ENCODE results near the gene CHRND. TPM values are rescaled to one million over a fixed set of nuclear protein-coding genes. Genes with fewer than 3 reads are reported as not detected.

Gene CHRND
- total and polyA plus RNA-seq, 2 experiments from 2014 or later: 0.10 to 0.11 TPM

DNA sequence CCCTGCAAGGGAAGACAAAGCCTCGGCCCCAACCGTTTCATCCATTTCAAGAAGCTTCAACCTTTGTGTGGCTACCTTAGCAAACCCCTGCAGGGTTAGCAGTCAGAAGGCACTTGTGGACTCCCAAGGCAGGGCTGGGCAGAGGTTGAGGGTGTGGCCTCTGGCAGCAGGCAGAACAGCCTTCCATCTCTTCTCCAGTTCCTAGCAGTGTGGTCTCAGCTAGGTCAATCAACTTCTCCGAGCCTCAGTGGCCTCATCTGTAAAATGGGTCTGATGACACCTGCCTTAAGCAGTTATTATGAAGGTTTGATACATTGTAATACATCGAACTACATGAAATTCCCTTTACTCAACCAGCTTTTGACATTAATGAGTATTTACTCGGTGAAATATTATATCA, 12.6 kb upstream of the CHRND start:
- H3K4me3 Mint-ChIP-seq: no peak overlapping the region; the same call in 2 of the 3 replicates
- TF ChIP-seq POLR2AphosphoS5 (IDR thresholded peaks at IDR 0.05; ENCODE audit: low read depth) (no peak), EZH2phosphoT487 (IDR thresholded peaks at IDR 0.05; ENCODE audit: unreplicated experiment) (no peak)
- no peaks in the 10 kb centered on the region for H3K36me3 Mint-ChIP-seq (ENCODE audit: low read depth)
- no peaks in the 10 kb centered on the region; the same call in 2 of the 3 replicates for H3K9me3 Mint-ChIP-seq
- no peak overlapping the region for H3K4me2 ChIP-seq
- no peak overlapping the region for H3K27ac ChIP-seq (ENCODE audit: low read depth)
- no peaks in the 10 kb centered on the region for H3K4me1 ChIP-seq (ENCODE audit: insufficient read depth)
- H3F3A ChIP-seq (replicated peaks; ENCODE audit: low read depth): 0 out of 2 replicates have a peak, but pooled peaks cover 2% of the 10 kb centered on the region
- H3K36me3 ChIP-seq (ENCODE audit: insufficient read depth): no peaks in the 10 kb centered on the region
- peaks cover 4% of the 10 kb centered on the region for H3K4me1 Mint-ChIP-seq
- no peaks in the 10 kb centered on the region for H3K9me2 ChIP-seq (ENCODE audit: insufficient read depth)
- no peak overlapping the region for H3K27ac Mint-ChIP-seq
- no peaks in the 10 kb centered on the region for H4K20me1 ChIP-seq (replicated peaks; ENCODE audit: insufficient read depth)
- DNase-seq (ENCODE audit: low spot score) (no peak), ATAC-seq (no peak; the same call in 2 of the 3 replicates)
- H2AFZ ChIP-seq: no peak overlapping the region
- H3K79me2 ChIP-seq (replicated peaks; ENCODE audit: insufficient read depth): no peaks in the 10 kb centered on the region
- no peak overlapping the region for H3K4me3 ChIP-seq
- H3K27me3 ChIP-seq (ENCODE audit: insufficient read depth): no peaks in the 10 kb centered on the region
- peaks cover 7% of the 10 kb centered on the region for H3K27me3 Mint-ChIP-seq (ENCODE audit: insufficient read depth, low read depth, poor library complexity)

GRCh38 chr2:232515639-232516038, 10.3 kb upstream of the CHRND start:
- no peak for ATAC-seq
- H2AFZ ChIP-seq: peak overlapping the region; percentile 18; the same call in 1 of the 2 replicates
- H3K4me1 ChIP-seq (ENCODE audit: insufficient read depth): no peaks in the 10 kb centered on the region
- no peaks in the 10 kb centered on the region for H3K9me2 ChIP-seq (ENCODE audit: insufficient read depth)
- Mint-ChIP-seq H3K27ac (no peak overlapping the region), H3K27me3 (ENCODE audit: insufficient read depth, low read depth, poor library complexity) (peaks cover 2% of the 10 kb centered on the region), H3K9me3 (no peaks in the 10 kb centered on the region; the same call in 2 of the 3 replicates), H3K4me1 (peaks cover 14% of the 10 kb centered on the region), H3K36me3 (ENCODE audit: low read depth) (no peaks in the 10 kb centered on the region), H3K4me3 (no peak overlapping the region)
- no peak overlapping the region for H3K4me2 ChIP-seq
- H3K27ac ChIP-seq (ENCODE audit: low read depth): no peak overlapping the region
- H3F3A ChIP-seq (replicated peaks; ENCODE audit: low read depth): 0 out of 2 replicates have a peak, but pooled peaks cover 2% of the 10 kb centered on the region
- no peaks in the 10 kb centered on the region for H4K20me1 ChIP-seq (replicated peaks; ENCODE audit: insufficient read depth)
- DNase-seq (ENCODE audit: low spot score): no peak
- H3K27me3 ChIP-seq (ENCODE audit: insufficient read depth): no peaks in the 10 kb centered on the region
- no peaks in the 10 kb centered on the region for H3K79me2 ChIP-seq (replicated peaks; ENCODE audit: insufficient read depth)
- no peak overlapping the region for H3K4me3 ChIP-seq
- no peaks in the 10 kb centered on the region for H3K36me3 ChIP-seq (ENCODE audit: insufficient read depth)
- TF ChIP-seq, protein P1, sequence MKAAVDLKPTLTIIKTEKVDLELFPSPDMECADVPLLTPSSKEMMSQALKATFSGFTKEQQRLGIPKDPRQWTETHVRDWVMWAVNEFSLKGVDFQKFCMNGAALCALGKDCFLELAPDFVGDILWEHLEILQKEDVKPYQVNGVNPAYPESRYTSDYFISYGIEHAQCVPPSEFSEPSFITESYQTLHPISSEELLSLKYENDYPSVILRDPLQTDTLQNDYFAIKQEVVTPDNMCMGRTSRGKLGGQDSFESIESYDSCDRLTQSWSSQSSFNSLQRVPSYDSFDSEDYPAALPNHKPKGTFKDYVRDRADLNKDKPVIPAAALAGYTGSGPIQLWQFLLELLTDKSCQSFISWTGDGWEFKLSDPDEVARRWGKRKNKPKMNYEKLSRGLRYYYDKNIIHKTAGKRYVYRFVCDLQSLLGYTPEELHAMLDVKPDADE (IDR thresholded peaks at IDR 0.05): no peak
- TF ChIP-seq ZNF114 (CRISPR knock-in tag; IDR thresholded peaks at IDR 0.05) (no peak), CREB1 (CRISPR knock-in tag; IDR thresholded peaks at IDR 0.05; ENCODE audit: low read depth) (no peak), STAT1 (IDR thresholded peaks at IDR 0.05; ENCODE audit: unreplicated experiment) (no peak), EZH2phosphoT487 (IDR thresholded peaks at IDR 0.05; ENCODE audit: unreplicated experiment) (no peak), JUNB (IDR thresholded peaks at IDR 0.05; ENCODE audit: unreplicated experiment) (no peak), NANOG (IDR thresholded peaks at IDR 0.05; ENCODE audit: borderline replicate concordance) (no peak), POLR2AphosphoS5 (IDR thresholded peaks at IDR 0.05; ENCODE audit: low read depth) (no peak), REST (IDR thresholded peaks at IDR 0.05; ENCODE audit: unreplicated experiment) (no peak), ZNF331 (CRISPR knock-in tag; IDR thresholded peaks at IDR 0.05; ENCODE audit: low read depth) (no peak), CTCF (conservative IDR thresholded peaks at IDR 0.05; ENCODE audit: low read depth in 2 of 2) (no peak)

Data from GM23338 (cell line).